Natural killer cell (primary cell): ENCODE measurements around the gene KCTD18. TPM values are rescaled to one million over a fixed set of nuclear protein-coding genes. Genes with fewer than 3 reads are reported as not detected.

Experiments
- total RNA-seq, 4 donors: library from RNA; stranded (reverse); fragments of 120-200 nt in 1 of 4; gene quantifications; one replicate each; pipeline versions ENCODE4 v1.2.3 to v1.2.4, GENCODE V29; 2013 to 2022

KCTD18 gene
- total RNA-seq, 3 donors from 2014 or later (not counting 1 experiment from before 2014, with no cell fraction given), result 16.1 to 21.3 (median 20.9) TPM

Other genes with a start within 250 kb of the KCTD18 start
- 10 to 100 TPM in 1 of 3 donors, 1 to 10 TPM in 2; 3.8 to 10.9 (median 4.4) TPM for gene SPATS2L, start 203.4 kb downstream of the KCTD18 start, total RNA-seq
- gene SGO2, start 16.1 kb upstream of the KCTD18 start, total RNA-seq, result 1 to 10 TPM; 2.3 to 5.4 (median 3.1) TPM
- gene AOX1, start 75.9 kb upstream of the KCTD18 start, total RNA-seq, result not detected